ENCODE results near the gene FAM20C. TPM values are rescaled to one million over a fixed set of nuclear protein-coding genes. Genes with fewer than 3 reads are reported as not detected.

Gene FAM20C
- total RNA-seq, 1 donor from 2014 or later: 42.9 TPM

DNA sequence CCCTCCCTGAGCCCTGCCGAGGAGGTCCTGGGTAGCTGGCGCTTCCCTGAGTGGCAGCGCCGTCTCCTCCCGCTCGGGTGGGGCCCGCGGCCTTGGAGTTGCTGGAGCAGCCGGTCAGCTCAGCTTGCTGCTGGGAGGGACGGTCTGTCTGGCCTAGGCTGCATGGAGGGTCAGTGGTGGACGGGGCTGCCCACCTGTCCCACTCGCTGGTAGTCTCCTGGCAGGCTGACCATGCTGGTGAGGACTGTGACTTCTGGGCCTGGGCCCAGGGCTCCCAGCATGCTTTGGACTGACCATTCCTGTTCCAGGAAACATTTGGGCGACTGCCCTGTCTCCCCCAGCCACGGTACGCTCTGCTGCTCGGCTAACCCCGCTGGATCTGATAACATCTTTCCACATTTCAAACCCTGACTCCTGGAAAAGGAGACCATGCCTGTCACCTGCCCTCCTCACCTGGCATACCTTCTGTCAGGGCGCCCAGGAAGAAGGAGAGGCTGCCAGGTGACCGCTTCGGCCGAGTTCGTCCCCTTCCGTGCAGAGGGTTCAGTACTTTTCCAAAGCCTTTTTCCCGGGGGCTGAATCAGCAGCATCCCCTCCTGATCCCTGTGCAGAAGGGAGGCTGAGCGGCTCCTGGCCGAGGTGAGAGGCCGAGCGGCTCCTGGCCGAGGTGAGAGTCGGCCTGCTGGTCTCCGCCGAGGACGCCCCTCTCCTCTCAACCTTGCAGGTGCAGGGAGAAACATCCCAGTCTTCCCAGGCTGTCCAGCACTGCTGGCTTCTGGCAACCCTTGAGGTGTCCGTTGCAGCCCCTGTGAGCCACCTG, 43.4 kb downstream of the FAM20C start:
- DNase-seq (peak; percentile 67), ATAC-seq (peak; percentile 49 to 64)
- Histone ChIP-seq H3K36me3 (no peaks in the 10 kb centered on the region), H3K27ac (peak overlapping the region; percentile 87), H3K4me1 (peaks cover 43% of the 10 kb centered on the region), H3K27me3 (ENCODE audit: low read depth) (no peaks in the 10 kb centered on the region), H3K4me3 (peak overlapping the region; percentile 43), H3K9me3 (no peaks in the 10 kb centered on the region)
- intact Hi-C loops (cut with DNase I): no loop called here
- TF ChIP-seq, protein P1, sequence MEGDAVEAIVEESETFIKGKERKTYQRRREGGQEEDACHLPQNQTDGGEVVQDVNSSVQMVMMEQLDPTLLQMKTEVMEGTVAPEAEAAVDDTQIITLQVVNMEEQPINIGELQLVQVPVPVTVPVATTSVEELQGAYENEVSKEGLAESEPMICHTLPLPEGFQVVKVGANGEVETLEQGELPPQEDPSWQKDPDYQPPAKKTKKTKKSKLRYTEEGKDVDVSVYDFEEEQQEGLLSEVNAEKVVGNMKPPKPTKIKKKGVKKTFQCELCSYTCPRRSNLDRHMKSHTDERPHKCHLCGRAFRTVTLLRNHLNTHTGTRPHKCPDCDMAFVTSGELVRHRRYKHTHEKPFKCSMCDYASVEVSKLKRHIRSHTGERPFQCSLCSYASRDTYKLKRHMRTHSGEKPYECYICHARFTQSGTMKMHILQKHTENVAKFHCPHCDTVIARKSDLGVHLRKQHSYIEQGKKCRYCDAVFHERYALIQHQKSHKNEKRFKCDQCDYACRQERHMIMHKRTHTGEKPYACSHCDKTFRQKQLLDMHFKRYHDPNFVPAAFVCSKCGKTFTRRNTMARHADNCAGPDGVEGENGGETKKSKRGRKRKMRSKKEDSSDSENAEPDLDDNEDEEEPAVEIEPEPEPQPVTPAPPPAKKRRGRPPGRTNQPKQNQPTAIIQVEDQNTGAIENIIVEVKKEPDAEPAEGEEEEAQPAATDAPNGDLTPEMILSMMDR (IDR thresholded peaks at IDR 0.05): no peak

DNA sequence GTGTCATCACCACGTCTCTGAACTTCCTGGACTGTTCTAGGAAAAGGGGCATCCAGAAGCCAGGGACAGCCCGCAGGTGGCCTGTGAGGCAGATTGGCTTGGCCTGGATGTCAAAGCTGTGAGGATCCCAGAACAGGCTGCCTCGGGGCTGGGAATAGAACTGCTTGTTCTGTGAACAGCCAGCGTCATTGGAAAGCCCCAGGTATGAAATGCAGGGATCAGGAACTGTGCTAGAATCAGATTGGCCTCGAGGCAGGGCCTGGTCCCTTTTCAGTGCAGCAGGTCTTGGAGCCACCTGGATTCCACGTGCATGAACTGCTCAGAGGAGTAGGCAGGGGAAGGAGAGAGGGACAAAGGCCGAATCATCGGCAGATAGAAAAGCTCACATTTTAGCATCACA, 44.6 kb downstream of the FAM20C start:
- H3K27me3 ChIP-seq (ENCODE audit: low read depth): no peaks in the 10 kb centered on the region
- H3K27ac ChIP-seq: no peak overlapping the region
- DNase-seq (no peak), ATAC-seq (no peak)
- no peak overlapping the region for H3K4me3 ChIP-seq
- intact Hi-C loops (cut with DNase I): no loop called here
- H3K9me3 ChIP-seq: no peaks in the 10 kb centered on the region
- H3K4me1 ChIP-seq: peaks cover 46% of the 10 kb centered on the region
- TF ChIP-seq, protein P1 (IDR thresholded peaks at IDR 0.05): no peak
- no peaks in the 10 kb centered on the region for H3K36me3 ChIP-seq

DNA sequence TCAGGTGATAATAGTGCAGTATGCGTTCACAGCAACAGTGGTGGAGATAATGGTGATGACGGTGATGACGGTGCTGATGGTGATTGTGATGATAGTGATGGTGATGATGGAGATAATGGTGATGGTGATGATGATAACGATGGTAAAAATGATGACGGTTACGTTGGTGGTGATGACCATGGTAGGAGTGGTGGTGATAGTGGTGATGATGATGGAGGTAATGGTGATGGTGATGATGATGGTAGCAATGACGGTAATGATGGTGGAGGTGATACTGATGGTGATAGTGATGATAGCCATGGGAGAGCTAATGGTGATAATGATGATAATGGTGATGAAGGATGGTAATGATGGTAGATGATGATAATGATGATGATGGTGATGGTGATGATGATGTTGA, 45.0 kb downstream of the FAM20C start:
- Histone ChIP-seq H3K4me1 (peaks cover 46% of the 10 kb centered on the region), H3K36me3 (no peaks in the 10 kb centered on the region)
- intact Hi-C loops (cut with DNase I): no loop called here

DNA sequence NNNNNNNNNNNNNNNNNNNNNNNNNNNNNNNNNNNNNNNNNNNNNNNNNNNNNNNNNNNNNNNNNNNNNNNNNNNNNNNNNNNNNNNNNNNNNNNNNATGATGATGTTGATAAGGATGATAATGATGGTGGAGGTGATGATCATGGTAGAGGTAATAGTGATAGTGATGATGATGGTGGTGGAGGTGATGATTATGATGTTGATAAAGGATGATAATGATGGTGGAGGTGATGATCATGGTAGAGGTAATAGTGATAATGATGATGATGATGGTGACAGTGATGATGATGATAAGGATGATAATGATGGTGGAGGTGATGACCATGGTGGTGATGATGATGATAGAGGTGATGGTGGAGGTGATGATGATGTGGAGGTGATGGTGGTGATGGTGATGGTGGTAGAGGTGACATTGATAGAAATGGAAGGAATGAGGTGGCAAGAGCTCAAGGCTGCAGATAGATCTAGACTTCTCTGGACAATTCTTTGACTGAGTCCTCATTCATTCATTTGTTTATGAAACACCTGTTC, 47.8 kb downstream of the FAM20C start:
- no peak overlapping the region for H3K27ac ChIP-seq
- DNase-seq (no peak), ATAC-seq (peak; percentile 25 to 40)
- H3K4me3 ChIP-seq: no peak overlapping the region
- TF ChIP-seq, protein P1 (IDR thresholded peaks at IDR 0.05): no peak
- intact Hi-C loops (cut with DNase I): no loop called here
- H3K9me3 ChIP-seq: no peaks in the 10 kb centered on the region
- no peaks in the 10 kb centered on the region for H3K27me3 ChIP-seq (ENCODE audit: low read depth)
- H3K36me3 ChIP-seq: no peaks in the 10 kb centered on the region
- peaks cover 18% of the 10 kb centered on the region for H3K4me1 ChIP-seq

More for the DNA sequence above, 45.0 kb downstream of the FAM20C start:
- Histone ChIP-seq H3K9me3 (no peaks in the 10 kb centered on the region), H3K4me3 (no peak overlapping the region), H3K27me3 (ENCODE audit: low read depth) (no peaks in the 10 kb centered on the region), H3K27ac (no peak overlapping the region)
- TF ChIP-seq, protein P1 (IDR thresholded peaks at IDR 0.05): no peak
- ATAC-seq (no peak), DNase-seq (no peak)

DNA sequence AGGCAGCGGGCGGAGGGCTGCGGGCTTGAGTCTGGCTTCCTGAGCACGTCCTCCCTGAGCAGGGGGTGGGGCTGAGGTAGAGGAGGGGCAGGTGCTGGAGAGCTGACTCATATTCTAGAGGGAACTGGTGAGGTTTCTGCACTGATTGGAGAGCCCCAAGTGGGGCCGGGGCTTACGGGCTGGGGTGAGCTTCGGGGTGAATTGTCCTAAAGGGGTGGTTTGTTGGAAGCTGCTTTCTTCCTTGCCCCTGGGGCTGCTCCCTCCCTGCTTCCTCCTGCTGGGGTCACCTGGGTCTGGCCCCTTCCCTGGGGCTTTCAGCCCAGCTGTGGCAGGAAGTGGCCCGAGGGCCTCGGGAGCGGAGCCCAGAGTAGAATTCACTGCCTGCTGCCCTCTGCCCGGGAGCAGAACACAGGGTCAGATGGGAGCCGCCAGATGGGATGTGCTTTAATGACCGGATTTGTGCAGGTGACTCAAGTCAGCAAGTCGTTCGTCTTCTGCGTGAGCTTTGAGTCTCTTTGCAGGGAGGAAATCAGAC, 48.6 kb downstream of the FAM20C start:
- peaks cover 10% of the 10 kb centered on the region for H3K4me1 ChIP-seq
- no peak for DNase-seq
- H3K4me3 ChIP-seq: no peak overlapping the region
- ATAC-seq: peak; percentile 15 to 18
- intact Hi-C loops (cut with DNase I): no loop called here
- H3K36me3 ChIP-seq: no peaks in the 10 kb centered on the region
- H3K27me3 ChIP-seq (ENCODE audit: low read depth): no peaks in the 10 kb centered on the region
- H3K27ac ChIP-seq: no peak overlapping the region
- H3K9me3 ChIP-seq: no peaks in the 10 kb centered on the region
- TF ChIP-seq, protein P1 (IDR thresholded peaks at IDR 0.05): no peak

Measured in lower lobe of right lung (tissue), 2 donors.